Spleen (tissue), 7 donors: ENCODE data around the gene MSI1.

Experiments used
- CTCF ChIP-seq, 11 experiments: fragments of 200-600 bp in 7 of 11; fragments of 450-650 bp in 4 of 11; sonication (generic) in 4 of 11; IDR thresholded peaks in 8 of 11; conservative IDR thresholded peaks in 3 of 11; 1 replicate in 7 of 11; 2 replicates in 4 of 11; pipeline versions ENCODE4 v1.4.0 to v1.8.0; 2016 to 2021; ENCODE audit warnings: antibody characterized with exemption in 11 of 11, inconsistent platforms in 4 of 11, mild to moderate bottlenecking in 1 of 11
- POLR2A ChIP-seq, 3 donors: fragments of 450-650 bp; IDR thresholded peaks; one replicate each; pipeline ENCODE4 v1.5.1; 2017; ENCODE audit warnings: antibody characterized with exemption in 3 of 3, mild to moderate bottlenecking in 1 of 3
- donor health status: DM: no; HTN: no; CAD: no; lungs with moderate emphysema.
- donor health status: DM: no; HTN: no; CAD: no.
- donor health status: DM: no; HTN: no; CAD: no.

- no peak for TF ChIP-seq CTCF (IDR thresholded peaks at IDR 0.05 in 8 of 11, conservative IDR thresholded peaks at IDR 0.05 in 3 of 11)
- no peak for TF ChIP-seq POLR2A (IDR thresholded peaks at IDR 0.05)
These were observed 4.5 kb downstream of the MSI1 start for GRCh38 chr12:120364487-120364886.
